Measurements from ENCODE around the gene TPCN1. TPM values are rescaled to one million over a fixed set of nuclear protein-coding genes. Genes with fewer than 3 reads are reported as not detected.

TPCN1 gene
- total RNA-seq, 4 donors from 2014 or later, result 16.5 to 38.4 (median 28.8) TPM

DNA sequence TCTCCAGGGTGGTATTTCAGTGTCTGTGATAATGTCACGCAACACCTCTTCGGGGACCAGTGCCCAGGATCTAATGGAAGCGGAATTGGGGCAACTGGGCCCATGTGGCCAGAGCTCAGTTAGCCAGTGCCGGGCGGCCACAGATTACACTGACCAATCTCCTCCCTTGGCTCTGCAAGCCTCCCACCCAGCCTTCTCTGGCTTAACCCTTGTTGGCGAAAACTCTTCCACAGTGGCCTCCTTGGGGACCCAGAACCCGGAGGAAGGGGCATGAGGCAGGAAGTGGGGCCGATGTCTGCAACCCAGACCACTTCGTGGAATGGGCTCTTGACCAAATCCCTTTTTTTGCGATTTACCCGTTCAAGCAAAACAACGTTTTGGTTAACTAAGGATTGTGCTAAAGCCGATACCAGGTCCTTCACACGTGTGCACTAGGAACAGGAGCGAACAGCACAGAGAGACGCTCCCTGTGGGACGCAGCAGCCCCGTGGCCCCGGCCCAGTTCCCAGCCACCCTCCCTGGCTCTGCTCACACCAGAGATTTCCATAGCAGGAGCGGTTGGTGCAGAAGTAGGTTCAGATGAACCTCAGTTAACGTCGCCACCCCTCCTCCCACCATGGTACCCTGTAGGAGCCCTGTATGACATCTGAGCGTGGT, 75.4 kb downstream of the TPCN1 start:
- H3K4me3 ChIP-seq (ENCODE audit: low read depth, poor library complexity, severe bottlenecking), result no peak overlapping the region
- TF ChIP-seq POLR2A (IDR thresholded peaks at IDR 0.05), result no peak
- TF ChIP-seq, protein P1, sequence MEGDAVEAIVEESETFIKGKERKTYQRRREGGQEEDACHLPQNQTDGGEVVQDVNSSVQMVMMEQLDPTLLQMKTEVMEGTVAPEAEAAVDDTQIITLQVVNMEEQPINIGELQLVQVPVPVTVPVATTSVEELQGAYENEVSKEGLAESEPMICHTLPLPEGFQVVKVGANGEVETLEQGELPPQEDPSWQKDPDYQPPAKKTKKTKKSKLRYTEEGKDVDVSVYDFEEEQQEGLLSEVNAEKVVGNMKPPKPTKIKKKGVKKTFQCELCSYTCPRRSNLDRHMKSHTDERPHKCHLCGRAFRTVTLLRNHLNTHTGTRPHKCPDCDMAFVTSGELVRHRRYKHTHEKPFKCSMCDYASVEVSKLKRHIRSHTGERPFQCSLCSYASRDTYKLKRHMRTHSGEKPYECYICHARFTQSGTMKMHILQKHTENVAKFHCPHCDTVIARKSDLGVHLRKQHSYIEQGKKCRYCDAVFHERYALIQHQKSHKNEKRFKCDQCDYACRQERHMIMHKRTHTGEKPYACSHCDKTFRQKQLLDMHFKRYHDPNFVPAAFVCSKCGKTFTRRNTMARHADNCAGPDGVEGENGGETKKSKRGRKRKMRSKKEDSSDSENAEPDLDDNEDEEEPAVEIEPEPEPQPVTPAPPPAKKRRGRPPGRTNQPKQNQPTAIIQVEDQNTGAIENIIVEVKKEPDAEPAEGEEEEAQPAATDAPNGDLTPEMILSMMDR (IDR thresholded peaks at IDR 0.05), result no peak
- intact Hi-C loops (cut with DNase I; ENCODE audit: low total_unique reads), result no loop called here
- no peak for DNase-seq (ENCODE audit: low spot score in 2 of 2)
- WGBS, 2 donors, result 88 to 92% methylated on average over 23 of the region's 23 CpGs

- no peak for DNase-seq (ENCODE audit: low spot score in 2 of 2)
- intact Hi-C loops (cut with DNase I; ENCODE audit: low total_unique reads), result no loop called here
- no peak overlapping the region for H3K4me3 ChIP-seq (ENCODE audit: low read depth, poor library complexity, severe bottlenecking)
- WGBS, 2 donors, result 90 to 95% methylated on average over 9 of the region's 9 CpGs
- TF ChIP-seq, protein P1 (IDR thresholded peaks at IDR 0.05), result no peak
- no peak for TF ChIP-seq POLR2A (IDR thresholded peaks at IDR 0.05)
These were observed 75.9 kb downstream of the TPCN1 start for GRCh38 chr12:113297214-113297587.

DNA sequence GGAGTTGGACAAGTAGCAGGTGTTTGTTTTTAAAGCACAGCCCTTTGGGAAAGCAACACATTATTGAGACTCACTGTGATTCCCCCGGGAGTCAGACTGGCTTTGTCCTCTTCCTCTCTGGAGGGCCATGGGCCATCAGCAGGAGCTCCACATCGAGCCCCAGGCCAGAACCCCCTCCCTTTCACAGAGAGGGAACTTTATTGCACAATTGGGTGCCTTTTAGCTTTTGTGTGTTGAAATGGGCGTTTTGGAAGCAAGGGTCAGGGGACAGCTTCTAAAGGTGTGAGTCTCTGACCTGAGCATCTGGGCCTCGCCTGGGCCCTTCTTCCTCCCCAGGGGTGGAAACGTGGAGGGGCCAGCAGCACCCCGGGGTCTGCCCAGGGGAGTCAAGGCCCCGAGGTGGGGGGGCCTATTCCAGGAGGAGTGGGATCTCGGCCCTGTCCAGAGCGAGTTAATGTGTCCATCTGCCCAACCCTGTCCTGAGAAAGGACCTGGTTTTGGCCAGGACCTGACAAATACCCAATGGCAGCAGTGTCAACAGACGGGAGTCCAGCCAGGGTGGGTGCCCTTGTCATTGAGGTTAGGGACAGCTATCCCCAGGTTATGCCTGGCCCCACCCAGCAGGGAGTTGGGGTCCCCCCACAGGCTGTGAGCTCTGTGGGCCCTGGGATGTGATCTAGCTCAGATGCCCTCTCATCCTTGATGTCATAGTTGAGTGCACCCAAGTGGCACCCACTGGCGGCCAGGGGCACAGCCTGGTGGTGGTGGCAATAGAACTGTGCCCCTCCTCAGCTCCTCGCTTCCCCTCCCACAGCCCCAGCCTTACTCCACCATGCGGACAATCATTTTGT, 76.6 kb downstream of the TPCN1 start:
- 82 to 89% methylated on average over 11 to 12 of the region's 13 CpGs for WGBS, 2 donors
- H3K4me3 ChIP-seq (ENCODE audit: low read depth, poor library complexity, severe bottlenecking), result no peak overlapping the region
- TF ChIP-seq, protein P1 (IDR thresholded peaks at IDR 0.05), result no peak
- no peak for TF ChIP-seq POLR2A (IDR thresholded peaks at IDR 0.05)
- intact Hi-C loops (cut with DNase I; ENCODE audit: low total_unique reads), result no loop called here
- DNase-seq (ENCODE audit: low spot score in 2 of 2), result no peak

GRCh38 chr12:113298472-113298817, 77.2 kb downstream of the TPCN1 start:
- 88 to 92% methylated on average over 5 of the region's 5 CpGs for WGBS, 2 donors
- no peak for TF ChIP-seq POLR2A (IDR thresholded peaks at IDR 0.05)
- TF ChIP-seq, protein P1 (IDR thresholded peaks at IDR 0.05), result no peak
- DNase-seq (ENCODE audit: low spot score in 2 of 2), result no peak
- H3K4me3 ChIP-seq (ENCODE audit: low read depth, poor library complexity, severe bottlenecking), result no peak overlapping the region
- intact Hi-C loops (cut with DNase I; ENCODE audit: low total_unique reads), result no loop called here

GRCh38 chr12:113298861-113299545, 77.7 kb downstream of the TPCN1 start:
- 27 to 41% methylated on average over 20 of the region's 20 CpGs for WGBS, 2 donors
- TF ChIP-seq, protein P1 (IDR thresholded peaks at IDR 0.05), result no peak
- no peak for TF ChIP-seq POLR2A (IDR thresholded peaks at IDR 0.05)
- peak; percentile 79 to 96 for DNase-seq (ENCODE audit: low spot score in 2 of 2)
- intact Hi-C loops (cut with DNase I; ENCODE audit: low total_unique reads), result no loop called here
- H3K4me3 ChIP-seq (ENCODE audit: low read depth, poor library complexity, severe bottlenecking), result no peak overlapping the region
